GM12878 (cell line): Measurements from ENCODE around the gene SP3. TPM values are rescaled to one million over a fixed set of nuclear protein-coding genes. Genes with fewer than 3 reads are reported as not detected.

Experiments used
- ATAC-seq: fragments of 200-7000 bp; cut with Tn5 transposase; 3 replicates; pipeline ENCODE4 v1.9.1; 2020; ENCODE audit warnings: mild to moderate bottlenecking, moderate library complexity
- BruUV-seq: library from RNA; stranded (reverse); fragments of 400-500 nt; replicated peaks from 2 replicates; lab custom pipeline; 2021; lab: Mats Ljungman, UMichigan
- CTCF ChIA-PET: fragments of 300-600 bp; sonication (Branson Sonifier 250); formaldehyde crosslinking; extraction: SDS; loops from one replicate; lab custom pipeline; 2021; ENCODE audit warnings: inconsistent platforms; lab: Yijun Ruan, JAX
- POLR2A ChIA-PET: fragments of 350-600 bp; formaldehyde crosslinking; extraction: SDS; loops from one replicate; lab custom pipeline; 2021; ENCODE audit warnings: inconsistent platforms; lab: Charles Lee
- RAD21 ChIA-PET: fragments of 300-600 bp; sonication (Branson Sonifier 250); formaldehyde crosslinking; loops from one replicate; lab custom pipeline; 2023; ENCODE audit warnings: antibody characterized with exemption; ENCODE audit not compliant: unreplicated experiment; lab: Charles Lee
- SMC1A ChIA-PET: fragments of 300-600 bp; sonication (Branson Sonifier 250); formaldehyde crosslinking; loops from one replicate; lab custom pipeline; 2023; ENCODE audit not compliant: unreplicated experiment, uncharacterized antibody; lab: Charles Lee
- DNase-seq: peaks from one replicate; pipeline ENCODE4 v3.0.0-alpha.2; 2011; ENCODE audit warnings: low read depth, low spot score
- FAIRE-seq: peaks from 3 replicates; lab custom pipeline; 2011; peaks lifted over from hg19 to GRCh38; lab: Jason Lieb, UNC
- H2AFZ ChIP-seq: 2 replicates; pipeline ENCODE4 v1.6.0; 2011; ENCODE audit warnings: low read depth, low read length, control low read depth; ENCODE audit not compliant: control insufficient read depth
- H3K27ac ChIP-seq: 2 replicates; pipeline ENCODE4 v1.5.1; 2011; ENCODE audit warnings: control low read depth; ENCODE audit not compliant: control insufficient read depth, insufficient read depth
- H3K27me3 ChIP-seq, 2 experiments: replicated peaks in 1 of 2; 2 replicates each; pipeline versions ENCODE4 v1.6.0 to v1.6.1; 2011; ENCODE audit warnings: low read length in 1 of 2; ENCODE audit not compliant: control insufficient read depth in 2 of 2, insufficient read depth in 2 of 2
- H3K36me3 ChIP-seq, 2 experiments: 2 replicates each; pipeline ENCODE4 v1.5.1; 2011; ENCODE audit warnings: low read length in 1 of 2; ENCODE audit not compliant: control insufficient read depth in 2 of 2, insufficient read depth in 2 of 2
- H3K4me1 ChIP-seq: 2 replicates; pipeline ENCODE4 v1.6.1; 2011; ENCODE audit warnings: mild to moderate bottlenecking, low read length, moderate library complexity, mixed read lengths; ENCODE audit not compliant: control insufficient read depth, insufficient read depth
- H3K4me2 ChIP-seq: 2 replicates; pipeline ENCODE4 v1.6.0; 2011; ENCODE audit warnings: control low read depth; ENCODE audit not compliant: control insufficient read depth, insufficient read depth
- H3K4me3 ChIP-seq: fragments of 200-600 bp; sonication (generic); 2 replicates; pipeline ENCODE4 v1.5.1; 2016
- H3K79me2 ChIP-seq: 2 replicates; pipeline ENCODE4 v1.6.0; 2011; ENCODE audit warnings: low read length; ENCODE audit not compliant: control insufficient read depth, insufficient read depth
- H3K9ac ChIP-seq: 2 replicates; pipeline ENCODE4 v1.8.0; 2011; ENCODE audit warnings: low read length, control low read depth, mixed read lengths; ENCODE audit not compliant: control insufficient read depth, insufficient read depth
- H3K9me3 ChIP-seq: replicated peaks from 3 replicates; pipeline ENCODE4 v1.5.1; 2011; ENCODE audit warnings: mild to moderate bottlenecking, low read length; ENCODE audit not compliant: control insufficient read depth, insufficient read depth
- H4K20me1 ChIP-seq: 2 replicates; pipeline ENCODE4 v1.6.0; 2011; ENCODE audit not compliant: control insufficient read depth, insufficient read depth
- CREB1 ChIP-seq: IDR thresholded peaks from 2 replicates; pipeline ENCODE4 v1.6.1; 2012; ENCODE audit warnings: low read depth, mild to moderate bottlenecking, inconsistent platforms
- CREM ChIP-seq: IDR thresholded peaks from 2 replicates; pipeline ENCODE4 v1.6.1; 2014; ENCODE audit warnings: antibody characterized with exemption, low read depth
- DPF2 ChIP-seq: fragments of 450-650 bp; IDR thresholded peaks from 2 replicates; pipeline ENCODE4 v1.6.1; 2017; ENCODE audit warnings: mild to moderate bottlenecking
- FOS ChIP-seq: IDR thresholded peaks from 3 replicates; pipeline ENCODE4 v1.6.1; 2011; ENCODE audit warnings: borderline replicate concordance; ENCODE audit not compliant: insufficient read length; ENCODE audit errors: extremely low read depth
- MEF2A ChIP-seq: IDR thresholded peaks from 2 replicates; pipeline ENCODE4 v1.6.1; 2011; ENCODE audit warnings: low read depth, mild to moderate bottlenecking, low read length, moderate library complexity; ENCODE audit not compliant: insufficient read depth
- NR2C2 ChIP-seq: IDR thresholded peaks from 2 replicates; pipeline ENCODE4 v1.6.1; 2011; ENCODE audit warnings: borderline replicate concordance, low read depth; ENCODE audit not compliant: control insufficient read depth, insufficient read length
- PAX5 ChIP-seq: IDR thresholded peaks from 2 replicates; pipeline ENCODE4 v1.6.1; 2011; ENCODE audit warnings: low read depth, low read length, borderline replicate concordance
- PAX8 ChIP-seq: fragments of 450-650 bp; IDR thresholded peaks from 2 replicates; pipeline ENCODE4 v1.6.1; 2017; ENCODE audit warnings: mild to moderate bottlenecking, moderate library complexity
- SUZ12 ChIP-seq: fragments of 200-600 bp; sonication (generic); IDR thresholded peaks from one replicate; pipeline ENCODE4 v1.6.1; 2018; ENCODE audit warnings: antibody characterized with exemption, mild to moderate bottlenecking; ENCODE audit not compliant: unreplicated experiment
- TCF12 ChIP-seq: IDR thresholded peaks from 2 replicates; pipeline ENCODE4 v1.6.1; 2011; ENCODE audit warnings: low read depth, mild to moderate bottlenecking, low read length
- WGBS: methylation state at CpG from one replicate; pipeline ENCODE4 v1.1.6; 2016; ENCODE audit warnings: low lambda C conversion rate; ENCODE audit not compliant: insufficient replicate concordance, insufficient coverage; ENCODE audit errors: missing lambda C conversion rate; 5-methylcytosine and 5-hydroxymethylcytosine counted together
- in situ Hi-C: fragments of 300-500 bp; cut with MboI; formaldehyde crosslinking; loops from 9 replicates; pipeline ENCODE4 v1.14.3; 2018; ENCODE audit warnings: mixed read lengths
- intact Hi-C: fragments of 100-400 bp; cut with micrococcal nuclease; formaldehyde crosslinking; loops from one replicate; pipeline ENCODE4 v1.14.2; 2022; ENCODE audit not compliant: unreplicated experiment
- polyA plus RNA-seq, 11 experiments: library from polyadenylated mRNA; depleted of rRNA in 4 of 11; unstranded in 6 of 11; stranded (reverse) in 5 of 11; fragments of >200 nt; fragmentation: Nextera tagmentation in 4 of 11; fragmentation: Illumina TruSeq in 1 of 11; extraction: Ambion mirVana in 4 of 11; extraction: Trizol in 1 of 11; gene quantifications; 1 replicate in 1 of 11; 2 replicates in 10 of 11; pipeline versions ENCODE4 v1.2.1 to v1.2.3, GENCODE V29; 2011 to 2016; ENCODE audit warnings: inconsistent platforms in 2 of 11, missing spikeins in 2 of 11, low read depth in 1 of 11
- total RNA-seq, 4 experiments: library from RNA; depleted of rRNA in 3 of 4; stranded (reverse); fragments of >200 nt in 3 of 4; fragmentation: Illumina TruSeq in 1 of 4; extraction: Trizol in 1 of 4; gene quantifications; 2 replicates each; pipeline versions ENCODE4 v1.2.1 to v1.2.3, GENCODE V29; 2013 to 2021
- TF ChIP-seq, protein P1 (sequence below): fragments of 150-350 bp; IDR thresholded peaks from 2 replicates; pipeline ENCODE4 v1.6.1; 2014; ENCODE audit warnings: mild to moderate bottlenecking, low read depth, low read length
- TF ChIP-seq, protein P2 (sequence below): IDR thresholded peaks from 2 replicates; pipeline ENCODE4 v1.6.1; 2011; ENCODE audit warnings: borderline replicate concordance, low read depth, mild to moderate bottlenecking, moderate library complexity, mixed read lengths, low read length; ENCODE audit not compliant: insufficient read depth; ENCODE audit errors: extremely low read length
- TF ChIP-seq, protein P3 (sequence below): fragments of 450-650 bp; IDR thresholded peaks from 2 replicates; pipeline ENCODE4 v1.6.1; 2016; ENCODE audit warnings: mild to moderate bottlenecking, moderate library complexity, borderline replicate concordance
- TF ChIP-seq, protein P4 (sequence below): IDR thresholded peaks from 2 replicates; pipeline ENCODE4 v1.6.1; 2012; ENCODE audit warnings: low read length, inconsistent platforms

Gene SP3
- total and polyA plus RNA-seq, 10 of the 15 experiments (the other 5 are each of a cell fraction or from before 2014, with no cell fraction given): 9.9 to 87.6 (median 52.4) TPM

DNA sequence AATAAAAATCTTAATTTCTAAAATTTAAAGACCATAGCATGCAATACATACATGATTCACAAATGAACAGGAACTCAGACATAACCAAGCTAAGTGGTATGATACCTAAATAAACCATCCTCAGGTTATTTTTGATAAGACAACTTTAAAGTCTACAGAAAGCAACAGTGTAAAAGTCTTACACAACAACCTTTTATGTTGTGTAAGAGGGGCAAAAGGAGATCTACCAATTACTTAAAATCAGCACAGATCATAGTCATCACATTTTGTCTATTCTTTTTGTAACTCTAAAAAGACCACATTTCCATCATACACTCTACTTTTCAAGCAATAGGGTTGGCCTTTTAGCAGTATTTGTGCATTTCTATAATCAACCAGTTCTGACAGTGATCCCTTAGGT, 16.3 kb downstream of the SP3 start (continued):
- TF ChIP-seq, protein P1, sequence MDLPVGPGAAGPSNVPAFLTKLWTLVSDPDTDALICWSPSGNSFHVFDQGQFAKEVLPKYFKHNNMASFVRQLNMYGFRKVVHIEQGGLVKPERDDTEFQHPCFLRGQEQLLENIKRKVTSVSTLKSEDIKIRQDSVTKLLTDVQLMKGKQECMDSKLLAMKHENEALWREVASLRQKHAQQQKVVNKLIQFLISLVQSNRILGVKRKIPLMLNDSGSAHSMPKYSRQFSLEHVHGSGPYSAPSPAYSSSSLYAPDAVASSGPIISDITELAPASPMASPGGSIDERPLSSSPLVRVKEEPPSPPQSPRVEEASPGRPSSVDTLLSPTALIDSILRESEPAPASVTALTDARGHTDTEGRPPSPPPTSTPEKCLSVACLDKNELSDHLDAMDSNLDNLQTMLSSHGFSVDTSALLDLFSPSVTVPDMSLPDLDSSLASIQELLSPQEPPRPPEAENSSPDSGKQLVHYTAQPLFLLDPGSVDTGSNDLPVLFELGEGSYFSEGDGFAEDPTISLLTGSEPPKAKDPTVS: no peak

DNA sequence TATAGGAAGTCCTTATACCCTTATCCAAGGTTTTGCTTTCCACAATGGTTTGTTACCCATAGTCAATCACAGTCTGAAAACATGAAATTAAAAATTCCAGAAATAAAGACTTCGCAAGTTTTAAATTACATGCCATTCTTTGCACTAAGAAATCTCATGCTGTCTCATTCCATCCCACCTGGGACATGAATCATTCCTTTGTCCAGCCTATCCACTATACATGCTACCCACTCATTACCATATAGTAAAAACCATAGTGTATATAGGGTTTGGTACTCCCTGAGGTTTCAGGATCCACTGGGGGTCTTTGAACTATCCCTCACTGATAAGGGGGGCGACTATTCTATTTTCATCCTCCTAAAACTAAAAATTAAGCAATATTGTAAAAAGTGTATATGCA, 17.0 kb downstream of the SP3 start:
- ChIA-PET RAD21 (no interaction called here), SMC1A (interaction anchor here (1.1 kb wide), 1 partner anchor 50 kb away, joined by 3 read pairs; no protein-coding TSS in a partner anchor)
- no peak overlapping the region for H3K4me3 ChIP-seq

More for the DNA sequence above, 17.0 kb downstream of the SP3 start:
- no TSS peak for BruUV-seq
- Histone ChIP-seq H3K36me3 (peaks cover 2 to 10% of the 10 kb centered on the region in 2 experiments), H3K9ac (no peak overlapping the region), H3K27ac (no peak overlapping the region), H2AFZ (no peak overlapping the region), H3K79me2 (peaks cover 99% of the 10 kb centered on the region), H3K27me3 (no peaks in the 10 kb centered on the region), H4K20me1 (no peaks in the 10 kb centered on the region; the same call in 1 of the 2 replicates), H3K4me1 (0 out of 2 replicates have a peak, but pooled peaks cover 3% of the 10 kb centered on the region), H3K4me2 (no peak overlapping the region), H3K9me3 (no peaks in the 10 kb centered on the region; the same call in none of the 3 replicates)
- FAIRE-seq: no peak
- intact Hi-C loops: no loop called here
- in situ Hi-C loops: no loop called here
- no peak for TF ChIP-seq NR2C2
- TF ChIP-seq, protein P2, sequence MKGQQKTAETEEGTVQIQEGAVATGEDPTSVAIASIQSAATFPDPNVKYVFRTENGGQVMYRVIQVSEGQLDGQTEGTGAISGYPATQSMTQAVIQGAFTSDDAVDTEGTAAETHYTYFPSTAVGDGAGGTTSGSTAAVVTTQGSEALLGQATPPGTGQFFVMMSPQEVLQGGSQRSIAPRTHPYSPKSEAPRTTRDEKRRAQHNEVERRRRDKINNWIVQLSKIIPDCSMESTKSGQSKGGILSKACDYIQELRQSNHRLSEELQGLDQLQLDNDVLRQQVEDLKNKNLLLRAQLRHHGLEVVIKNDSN: no peak
- no peak for TF ChIP-seq FOS
- no peak for TF ChIP-seq TCF12
- no peak for TF ChIP-seq MEF2A
- no peak for TF ChIP-seq CREM
- TF ChIP-seq SUZ12: no peak
- no peak for TF ChIP-seq PAX8
- no peak for TF ChIP-seq DPF2
- TF ChIP-seq PAX5: no peak
- TF ChIP-seq CREB1: no peak
- TF ChIP-seq, protein P3, sequence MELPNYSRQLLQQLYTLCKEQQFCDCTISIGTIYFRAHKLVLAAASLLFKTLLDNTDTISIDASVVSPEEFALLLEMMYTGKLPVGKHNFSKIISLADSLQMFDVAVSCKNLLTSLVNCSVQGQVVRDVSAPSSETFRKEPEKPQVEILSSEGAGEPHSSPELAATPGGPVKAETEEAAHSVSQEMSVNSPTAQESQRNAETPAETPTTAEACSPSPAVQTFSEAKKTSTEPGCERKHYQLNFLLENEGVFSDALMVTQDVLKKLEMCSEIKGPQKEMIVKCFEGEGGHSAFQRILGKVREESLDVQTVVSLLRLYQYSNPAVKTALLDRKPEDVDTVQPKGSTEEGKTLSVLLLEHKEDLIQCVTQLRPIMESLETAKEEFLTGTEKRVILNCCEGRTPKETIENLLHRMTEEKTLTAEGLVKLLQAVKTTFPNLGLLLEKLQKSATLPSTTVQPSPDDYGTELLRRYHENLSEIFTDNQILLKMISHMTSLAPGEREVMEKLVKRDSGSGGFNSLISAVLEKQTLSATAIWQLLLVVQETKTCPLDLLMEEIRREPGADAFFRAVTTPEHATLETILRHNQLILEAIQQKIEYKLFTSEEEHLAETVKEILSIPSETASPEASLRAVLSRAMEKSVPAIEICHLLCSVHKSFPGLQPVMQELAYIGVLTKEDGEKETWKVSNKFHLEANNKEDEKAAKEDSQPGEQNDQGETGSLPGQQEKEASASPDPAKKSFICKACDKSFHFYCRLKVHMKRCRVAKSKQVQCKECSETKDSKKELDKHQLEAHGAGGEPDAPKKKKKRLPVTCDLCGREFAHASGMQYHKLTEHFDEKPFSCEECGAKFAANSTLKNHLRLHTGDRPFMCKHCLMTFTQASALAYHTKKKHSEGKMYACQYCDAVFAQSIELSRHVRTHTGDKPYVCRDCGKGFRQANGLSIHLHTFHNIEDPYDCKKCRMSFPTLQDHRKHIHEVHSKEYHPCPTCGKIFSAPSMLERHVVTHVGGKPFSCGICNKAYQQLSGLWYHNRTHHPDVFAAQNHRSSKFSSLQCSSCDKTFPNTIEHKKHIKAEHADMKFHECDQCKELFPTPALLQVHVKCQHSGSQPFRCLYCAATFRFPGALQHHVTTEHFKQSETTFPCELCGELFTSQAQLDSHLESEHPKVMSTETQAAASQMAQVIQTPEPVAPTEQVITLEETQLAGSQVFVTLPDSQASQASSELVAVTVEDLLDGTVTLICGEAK: no peak
- TF ChIP-seq, protein P4, sequence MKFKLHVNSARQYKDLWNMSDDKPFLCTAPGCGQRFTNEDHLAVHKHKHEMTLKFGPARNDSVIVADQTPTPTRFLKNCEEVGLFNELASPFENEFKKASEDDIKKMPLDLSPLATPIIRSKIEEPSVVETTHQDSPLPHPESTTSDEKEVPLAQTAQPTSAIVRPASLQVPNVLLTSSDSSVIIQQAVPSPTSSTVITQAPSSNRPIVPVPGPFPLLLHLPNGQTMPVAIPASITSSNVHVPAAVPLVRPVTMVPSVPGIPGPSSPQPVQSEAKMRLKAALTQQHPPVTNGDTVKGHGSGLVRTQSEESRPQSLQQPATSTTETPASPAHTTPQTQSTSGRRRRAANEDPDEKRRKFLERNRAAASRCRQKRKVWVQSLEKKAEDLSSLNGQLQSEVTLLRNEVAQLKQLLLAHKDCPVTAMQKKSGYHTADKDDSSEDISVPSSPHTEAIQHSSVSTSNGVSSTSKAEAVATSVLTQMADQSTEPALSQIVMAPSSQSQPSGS: no peak
- POLR2A ChIA-PET: interaction anchor here (1.0 to 1.1 kb wide), 2 partner anchors 11 to 14 kb away, joined by 3 read pairs; no protein-coding TSS in a partner anchor
- 100% methylated on average over 2 of the region's 2 CpGs for WGBS
- CTCF ChIA-PET: no interaction called here
- ATAC-seq: no peak
- no peak for DNase-seq
